ENCODE results near the gene POLR2B.

Gene POLR2B

DNA sequence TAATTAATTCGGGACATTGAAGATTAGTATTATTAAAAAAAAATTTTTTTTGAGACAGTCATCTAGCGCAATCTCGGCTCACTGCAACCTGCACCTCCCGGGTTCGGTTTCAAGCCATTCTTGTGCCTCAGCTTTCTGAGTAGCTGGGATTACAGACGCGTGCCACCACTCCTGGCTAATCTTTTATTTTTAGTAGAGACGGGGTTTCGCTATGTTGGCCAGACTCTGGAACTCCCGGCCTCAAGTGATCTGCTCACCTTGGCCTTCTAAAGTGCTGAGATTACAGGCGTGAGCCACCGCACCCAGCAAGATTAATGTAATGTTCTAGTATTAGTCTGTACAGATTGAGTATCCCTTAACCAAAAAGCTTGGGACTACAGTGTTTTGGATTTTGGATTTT, 38.3 kb upstream of the POLR2B start:
- no peak for TF ChIP-seq POLR2AphosphoS5 (IDR thresholded peaks at IDR 0.05; ENCODE audit: low read depth, low read length)
- TF ChIP-seq TAF1 (IDR thresholded peaks at IDR 0.05; ENCODE audit: borderline replicate concordance, insufficient read depth, low read length): no peak
- no peak for TF ChIP-seq FOXP2 (optimal IDR thresholded peaks at IDR 0.05; ENCODE audit: borderline replicate concordance, extremely low read depth, extremely low read length, insufficient read depth)
- TF ChIP-seq SIN3A (IDR thresholded peaks at IDR 0.05; ENCODE audit: borderline replicate concordance, insufficient read depth, low read length): no peak
- TF ChIP-seq, protein P1, sequence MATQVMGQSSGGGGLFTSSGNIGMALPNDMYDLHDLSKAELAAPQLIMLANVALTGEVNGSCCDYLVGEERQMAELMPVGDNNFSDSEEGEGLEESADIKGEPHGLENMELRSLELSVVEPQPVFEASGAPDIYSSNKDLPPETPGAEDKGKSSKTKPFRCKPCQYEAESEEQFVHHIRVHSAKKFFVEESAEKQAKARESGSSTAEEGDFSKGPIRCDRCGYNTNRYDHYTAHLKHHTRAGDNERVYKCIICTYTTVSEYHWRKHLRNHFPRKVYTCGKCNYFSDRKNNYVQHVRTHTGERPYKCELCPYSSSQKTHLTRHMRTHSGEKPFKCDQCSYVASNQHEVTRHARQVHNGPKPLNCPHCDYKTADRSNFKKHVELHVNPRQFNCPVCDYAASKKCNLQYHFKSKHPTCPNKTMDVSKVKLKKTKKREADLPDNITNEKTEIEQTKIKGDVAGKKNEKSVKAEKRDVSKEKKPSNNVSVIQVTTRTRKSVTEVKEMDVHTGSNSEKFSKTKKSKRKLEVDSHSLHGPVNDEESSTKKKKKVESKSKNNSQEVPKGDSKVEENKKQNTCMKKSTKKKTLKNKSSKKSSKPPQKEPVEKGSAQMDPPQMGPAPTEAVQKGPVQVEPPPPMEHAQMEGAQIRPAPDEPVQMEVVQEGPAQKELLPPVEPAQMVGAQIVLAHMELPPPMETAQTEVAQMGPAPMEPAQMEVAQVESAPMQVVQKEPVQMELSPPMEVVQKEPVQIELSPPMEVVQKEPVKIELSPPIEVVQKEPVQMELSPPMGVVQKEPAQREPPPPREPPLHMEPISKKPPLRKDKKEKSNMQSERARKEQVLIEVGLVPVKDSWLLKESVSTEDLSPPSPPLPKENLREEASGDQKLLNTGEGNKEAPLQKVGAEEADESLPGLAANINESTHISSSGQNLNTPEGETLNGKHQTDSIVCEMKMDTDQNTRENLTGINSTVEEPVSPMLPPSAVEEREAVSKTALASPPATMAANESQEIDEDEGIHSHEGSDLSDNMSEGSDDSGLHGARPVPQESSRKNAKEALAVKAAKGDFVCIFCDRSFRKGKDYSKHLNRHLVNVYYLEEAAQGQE (IDR thresholded peaks at IDR 0.05; ENCODE audit: insufficient read depth in 1 of 2, low read depth in 2 of 2, low read length in 2 of 2): no peak

DNA sequence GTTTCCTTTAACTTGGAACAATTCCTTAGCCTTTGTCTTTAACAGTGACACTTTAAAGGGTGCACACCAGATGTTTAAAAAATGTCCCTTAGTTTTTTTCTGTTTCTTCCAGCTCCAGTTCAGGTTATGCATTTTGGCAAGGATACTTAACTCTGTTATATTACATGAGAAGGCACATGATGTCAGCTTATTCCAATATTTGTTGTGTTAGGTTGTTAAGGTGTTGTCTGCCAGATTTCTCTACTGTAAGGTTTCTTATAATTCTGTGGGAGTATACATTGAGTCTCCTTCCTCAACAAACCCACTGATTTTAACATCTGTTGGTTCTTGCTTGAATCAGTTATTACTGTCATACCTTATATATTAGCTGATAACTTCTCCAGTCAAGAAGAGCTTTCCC, 37.7 kb upstream of the POLR2B start:
- TF ChIP-seq TAF1 (IDR thresholded peaks at IDR 0.05; ENCODE audit: borderline replicate concordance, insufficient read depth, low read length) (no peak), SIN3A (IDR thresholded peaks at IDR 0.05; ENCODE audit: borderline replicate concordance, insufficient read depth, low read length) (no peak), POLR2AphosphoS5 (IDR thresholded peaks at IDR 0.05; ENCODE audit: low read depth, low read length) (no peak), FOXP2 (optimal IDR thresholded peaks at IDR 0.05; ENCODE audit: borderline replicate concordance, extremely low read depth, extremely low read length, insufficient read depth) (no peak)
- TF ChIP-seq, protein P1 (IDR thresholded peaks at IDR 0.05; ENCODE audit: insufficient read depth in 1 of 2, low read depth in 2 of 2, low read length in 2 of 2): no peak

DNA sequence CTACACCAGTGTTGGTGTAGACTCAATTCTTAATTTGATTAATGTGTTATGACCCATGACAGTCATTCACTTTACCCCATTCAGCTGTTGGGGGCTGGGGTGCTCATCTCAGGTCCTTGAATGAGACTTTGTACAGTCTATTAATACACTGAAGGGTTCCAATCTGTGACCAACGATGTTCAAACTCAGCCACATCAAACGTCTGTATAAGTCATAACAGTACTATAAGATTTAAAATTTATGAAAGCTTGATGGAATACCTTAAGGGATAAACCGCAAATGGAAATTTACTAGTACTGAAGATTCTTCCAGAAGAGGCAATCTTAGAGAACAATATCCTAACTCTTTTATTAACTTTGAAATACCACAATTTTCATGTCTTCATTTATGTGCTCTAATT, 37.3 kb upstream of the POLR2B start:
- TF ChIP-seq, protein P1 (IDR thresholded peaks at IDR 0.05; ENCODE audit: insufficient read depth in 1 of 2, low read depth in 2 of 2, low read length in 2 of 2): no peak
- TF ChIP-seq FOXP2 (optimal IDR thresholded peaks at IDR 0.05; ENCODE audit: borderline replicate concordance, extremely low read depth, extremely low read length, insufficient read depth) (no peak), SIN3A (IDR thresholded peaks at IDR 0.05; ENCODE audit: borderline replicate concordance, insufficient read depth, low read length) (no peak), TAF1 (IDR thresholded peaks at IDR 0.05; ENCODE audit: borderline replicate concordance, insufficient read depth, low read length) (no peak), POLR2AphosphoS5 (IDR thresholded peaks at IDR 0.05; ENCODE audit: low read depth, low read length) (no peak)

DNA sequence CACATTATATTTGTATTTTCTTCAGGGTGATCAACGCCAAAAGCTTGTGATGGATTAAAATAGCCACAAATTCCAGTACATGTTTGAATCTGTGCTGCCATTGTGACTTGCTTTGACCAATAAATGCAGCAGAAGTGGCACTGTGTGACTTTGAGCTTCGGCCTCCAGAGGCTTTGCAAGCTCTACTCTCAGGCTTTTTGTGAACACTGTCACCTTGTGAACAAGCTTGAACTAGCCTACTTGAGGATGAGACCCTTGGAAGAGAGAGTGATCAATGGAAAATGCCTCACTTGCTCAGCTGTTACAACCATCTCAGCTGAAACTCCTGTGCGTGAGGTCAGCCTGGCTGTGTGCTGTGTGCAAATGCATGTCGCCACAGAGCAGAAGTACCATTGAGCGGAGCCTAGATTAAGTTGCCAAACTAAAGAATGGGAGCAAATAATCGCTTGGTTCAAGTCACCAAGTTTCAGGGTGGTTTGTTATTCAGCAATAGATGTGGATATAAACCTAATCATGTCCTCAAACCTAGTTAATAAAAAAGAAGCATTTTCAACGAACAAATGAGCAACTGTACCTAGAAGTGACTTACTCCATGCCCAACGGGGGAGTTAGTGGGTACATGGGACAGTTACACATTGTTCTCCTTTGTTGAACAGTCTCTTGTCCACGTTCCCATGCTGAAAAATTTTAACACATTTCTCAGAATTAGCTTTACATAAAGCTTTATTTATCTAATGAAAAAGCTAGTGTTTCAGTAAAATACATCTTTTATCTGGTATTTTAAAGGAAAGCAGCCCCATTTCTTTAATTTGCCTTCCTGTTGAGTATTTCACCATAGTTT, 24.8 kb upstream of the POLR2B start:
- TF ChIP-seq, protein P1 (IDR thresholded peaks at IDR 0.05; ENCODE audit: insufficient read depth in 1 of 2, low read depth in 2 of 2, low read length in 2 of 2): no peak
- TF ChIP-seq FOXP2 (optimal IDR thresholded peaks at IDR 0.05; ENCODE audit: borderline replicate concordance, extremely low read depth, extremely low read length, insufficient read depth): no peak
- TF ChIP-seq POLR2AphosphoS5 (IDR thresholded peaks at IDR 0.05; ENCODE audit: low read depth, low read length): no peak
- no peak for TF ChIP-seq TAF1 (IDR thresholded peaks at IDR 0.05; ENCODE audit: borderline replicate concordance, insufficient read depth, low read length)
- no peak for TF ChIP-seq SIN3A (IDR thresholded peaks at IDR 0.05; ENCODE audit: borderline replicate concordance, insufficient read depth, low read length)

Measured in PFSK-1 (cell line).